ENCODE results near the gene HIRA. TPM values are rescaled to one million over a fixed set of nuclear protein-coding genes. Genes with fewer than 3 reads are reported as not detected.

HIRA gene
- total and polyA plus RNA-seq, 9 of the 15 experiments (the other 6 are each of a cell fraction or from before 2014, with no cell fraction given), result 0.96 to 132 (median 58.4) TPM

GRCh38 chr22:19463491-19464469 lies 32.2 kb upstream of the HIRA start (continued):
- no peak for TF ChIP-seq ZNF140 (CRISPR knock-in tag; IDR thresholded peaks at IDR 0.05)
- TF ChIP-seq DPF2 (IDR thresholded peaks at IDR 0.05), result no peak
- no peak for TF ChIP-seq ZNF551 (CRISPR knock-in tag; IDR thresholded peaks at IDR 0.05)
- no peak for TF ChIP-seq ZNF239 (CRISPR knock-in tag; IDR thresholded peaks at IDR 0.05)
- TF ChIP-seq BRD4 (IDR thresholded peaks at IDR 0.05), result no peak
- TF ChIP-seq E2F5 (CRISPR knock-in tag; IDR thresholded peaks at IDR 0.05), result no peak
- TF ChIP-seq ZBTB43 (CRISPR knock-in tag; IDR thresholded peaks at IDR 0.05), result no peak
- no peak for TF ChIP-seq THRB (CRISPR knock-in tag; conservative IDR thresholded peaks at IDR 0.05)
- no peak for TF ChIP-seq SMARCA4 (IDR thresholded peaks at IDR 0.05)
- no peak for TF ChIP-seq SIX5 (IDR thresholded peaks at IDR 0.05; ENCODE audit: borderline replicate concordance in 1 of 2, insufficient read depth in 1 of 2, low read depth in 1 of 2, low read length in 2 of 2)
- TF ChIP-seq TFAM (CRISPR knock-in tag; conservative IDR thresholded peaks at IDR 0.05), result no peak
- no peak for TF ChIP-seq ZBTB1 (CRISPR knock-in tag; IDR thresholded peaks at IDR 0.05; ENCODE audit: borderline replicate concordance, low read depth)
- TF ChIP-seq ZNF121 (CRISPR knock-in tag; conservative IDR thresholded peaks at IDR 0.05), result no peak
- TF ChIP-seq ZNF24 (IDR thresholded peaks at IDR 0.05), result no peak
- peak; percentile 99 for TF ChIP-seq WHSC1 (IDR thresholded peaks at IDR 0.05; ENCODE audit: low read length)
- no peak for TF ChIP-seq MCM7 (IDR thresholded peaks at IDR 0.05)
- TF ChIP-seq RAD21 (CRISPR knock-in tag; conservative IDR thresholded peaks at IDR 0.05 in 1 of 2, IDR thresholded peaks at IDR 0.05 in 1 of 2), result 0 out of 4 replicates have a peak, but pooled peaks of 1 of the 2 experiments have one; percentile 13
- no peak for TF ChIP-seq NUFIP1 (IDR thresholded peaks at IDR 0.05; ENCODE audit: partially characterized antibody)
- no peak for TF ChIP-seq KDM4B (IDR thresholded peaks at IDR 0.05; ENCODE audit: borderline replicate concordance in 2 of 2, low read depth in 1 of 2)
